Tibial nerve (tissue), 4 donors: ENCODE results near the gene LRRC17. TPM values are rescaled to one million over a fixed set of nuclear protein-coding genes. Genes with fewer than 3 reads are reported as not detected.
"Not testable (repeated sequence)": the region's sequence is repeated elsewhere in the genome, so short reads cannot be mapped to it uniquely, and the experiment has no call there.

Experiments
- DNase-seq, 2 donors: peaks; one replicate each; pipeline ENCODE4 v3.0.0-alpha.2; 2019; ENCODE audit warnings: low spot score in 2 of 2
- H3K27ac ChIP-seq, 4 donors: fragments of 200-600 bp; sonication (generic) in 3 of 4; one replicate each; pipeline ENCODE4 v1.5.1; 2017 to 2019; ENCODE audit warnings: mild to moderate bottlenecking in 1 of 4
- H3K27me3 ChIP-seq, 2 donors: fragments of 200-600 bp; sonication (generic) in 1 of 2; one replicate each; pipeline versions ENCODE4 v1.5.1 to v1.6.0; 2017 to 2019
- H3K36me3 ChIP-seq, 3 donors: fragments of 200-600 bp; sonication (generic); one replicate each; pipeline ENCODE4 v1.5.1; 2018 to 2019
- H3K4me1 ChIP-seq, 4 donors: fragments of 200-600 bp; sonication (generic) in 3 of 4; one replicate each; pipeline ENCODE4 v1.5.1; 2017 to 2019
- H3K4me3 ChIP-seq, 4 donors: fragments of 200-600 bp; sonication (generic) in 3 of 4; one replicate each; pipeline ENCODE4 v1.5.1; 2017 to 2019; ENCODE audit warnings: mild to moderate bottlenecking in 1 of 4, moderate library complexity in 1 of 4
- H3K9me3 ChIP-seq, 4 donors: fragments of 200-600 bp; sonication (generic) in 3 of 4; one replicate each; pipeline ENCODE4 v1.5.1; 2017 to 2019
- EP300 ChIP-seq, 2 donors: sonication (generic); formaldehyde crosslinking; IDR thresholded peaks; one replicate each; pipeline ENCODE4 v1.6.1; 2017; ENCODE audit warnings: antibody characterized with exemption in 2 of 2, mild to moderate bottlenecking in 1 of 2
- POLR2A ChIP-seq, 2 donors: fragments of 450-650 bp; IDR thresholded peaks; one replicate each; pipeline ENCODE4 v1.6.1; 2017; ENCODE audit warnings: antibody characterized with exemption in 2 of 2, mild to moderate bottlenecking in 2 of 2, moderate library complexity in 2 of 2
- WGBS, 2 donors: methylation state at CpG; one replicate each; pipeline ENCODE4 v1.1.5; 2018; 5-methylcytosine and 5-hydroxymethylcytosine counted together
- total RNA-seq, 4 donors: library from RNA; depleted of rRNA; stranded (reverse); fragments of >200 nt; gene quantifications; one replicate each; pipeline ENCODE4 v1.1.0, GENCODE V29; 2016
- TF ChIP-seq, protein P1 (sequence below), 5 experiments: fragments of 200-600 bp in 3 of 5; fragments of 450-650 bp in 2 of 5; sonication (generic) in 3 of 5; IDR thresholded peaks; one replicate each; pipeline ENCODE4 v1.5.1; 2016 to 2019; ENCODE audit warnings: antibody characterized with exemption in 5 of 5, mild to moderate bottlenecking in 3 of 5, moderate library complexity in 2 of 5

Gene LRRC17
- total RNA-seq, 4 donors from 2014 or later, result 1.7 to 9.0 (median 2.6) TPM

DNA sequence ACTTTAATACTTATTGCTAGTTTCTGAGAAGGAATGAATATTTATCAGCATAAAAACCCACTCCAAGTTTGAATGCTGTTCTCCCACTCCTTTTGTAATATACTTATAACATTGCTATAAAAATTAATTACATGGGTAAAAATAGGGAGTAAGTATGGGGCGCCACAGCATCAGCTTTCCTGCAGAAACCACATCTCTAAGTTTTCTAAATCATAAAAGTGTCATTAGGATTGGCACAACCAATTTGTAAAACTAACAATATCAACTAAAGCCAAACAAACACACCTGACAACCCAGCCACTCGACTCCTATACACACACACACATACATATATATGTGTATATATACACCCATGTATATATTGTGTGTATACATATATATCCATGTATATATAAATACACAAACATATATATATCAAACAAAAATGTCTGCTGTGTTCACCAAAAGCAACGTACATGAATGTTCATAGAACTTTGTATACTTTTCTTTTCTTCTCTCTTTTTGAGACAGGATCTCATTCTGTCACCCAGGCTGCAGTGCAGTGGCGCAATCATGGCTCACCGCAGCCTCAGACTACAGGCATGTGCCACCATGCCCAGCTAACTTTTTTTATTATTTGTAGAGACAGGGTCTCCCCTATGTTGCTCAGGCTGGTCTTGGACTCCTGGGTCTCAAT lies 14.8 kb upstream of the LRRC17 start:
- Histone ChIP-seq H3K9me3 (no peaks in the 10 kb centered on the region), H3K4me3 (no peak overlapping the region), H3K4me1 (peaks cover 0 to 45% (median 4%) of the 10 kb centered on the region in 4 donors), H3K36me3 (no peaks in the 10 kb centered on the region), H3K27ac (no peak overlapping the region), H3K27me3 (no peaks in the 10 kb centered on the region)
- 83 to 85% methylated on average over 5 of the region's 5 CpGs for WGBS, 2 donors
- DNase-seq, result no peak
- TF ChIP-seq, protein P1, sequence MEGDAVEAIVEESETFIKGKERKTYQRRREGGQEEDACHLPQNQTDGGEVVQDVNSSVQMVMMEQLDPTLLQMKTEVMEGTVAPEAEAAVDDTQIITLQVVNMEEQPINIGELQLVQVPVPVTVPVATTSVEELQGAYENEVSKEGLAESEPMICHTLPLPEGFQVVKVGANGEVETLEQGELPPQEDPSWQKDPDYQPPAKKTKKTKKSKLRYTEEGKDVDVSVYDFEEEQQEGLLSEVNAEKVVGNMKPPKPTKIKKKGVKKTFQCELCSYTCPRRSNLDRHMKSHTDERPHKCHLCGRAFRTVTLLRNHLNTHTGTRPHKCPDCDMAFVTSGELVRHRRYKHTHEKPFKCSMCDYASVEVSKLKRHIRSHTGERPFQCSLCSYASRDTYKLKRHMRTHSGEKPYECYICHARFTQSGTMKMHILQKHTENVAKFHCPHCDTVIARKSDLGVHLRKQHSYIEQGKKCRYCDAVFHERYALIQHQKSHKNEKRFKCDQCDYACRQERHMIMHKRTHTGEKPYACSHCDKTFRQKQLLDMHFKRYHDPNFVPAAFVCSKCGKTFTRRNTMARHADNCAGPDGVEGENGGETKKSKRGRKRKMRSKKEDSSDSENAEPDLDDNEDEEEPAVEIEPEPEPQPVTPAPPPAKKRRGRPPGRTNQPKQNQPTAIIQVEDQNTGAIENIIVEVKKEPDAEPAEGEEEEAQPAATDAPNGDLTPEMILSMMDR (IDR thresholded peaks at IDR 0.05), result no peak
- TF ChIP-seq POLR2A (IDR thresholded peaks at IDR 0.05) (no peak), EP300 (IDR thresholded peaks at IDR 0.05) (no peak)

- Histone ChIP-seq H3K27ac (no peak overlapping the region), H3K4me3 (no peak overlapping the region), H3K9me3 (no peaks in the 10 kb centered on the region), H3K36me3 (no peaks in the 10 kb centered on the region), H3K27me3 (no peaks in the 10 kb centered on the region), H3K4me1 (peaks cover 0 to 43% (median 2%) of the 10 kb centered on the region in 4 donors)
- no peak for DNase-seq
- WGBS, 2 donors, result 78 to 84% methylated on average over 5 of the region's 5 CpGs
- TF ChIP-seq, protein P1 (IDR thresholded peaks at IDR 0.05), result no peak
- TF ChIP-seq EP300 (IDR thresholded peaks at IDR 0.05), result no peak
- no peak for TF ChIP-seq POLR2A (IDR thresholded peaks at IDR 0.05)
Measured at GRCh38 chr7:102898532-102898859, 14.3 kb upstream of the LRRC17 start.

DNA sequence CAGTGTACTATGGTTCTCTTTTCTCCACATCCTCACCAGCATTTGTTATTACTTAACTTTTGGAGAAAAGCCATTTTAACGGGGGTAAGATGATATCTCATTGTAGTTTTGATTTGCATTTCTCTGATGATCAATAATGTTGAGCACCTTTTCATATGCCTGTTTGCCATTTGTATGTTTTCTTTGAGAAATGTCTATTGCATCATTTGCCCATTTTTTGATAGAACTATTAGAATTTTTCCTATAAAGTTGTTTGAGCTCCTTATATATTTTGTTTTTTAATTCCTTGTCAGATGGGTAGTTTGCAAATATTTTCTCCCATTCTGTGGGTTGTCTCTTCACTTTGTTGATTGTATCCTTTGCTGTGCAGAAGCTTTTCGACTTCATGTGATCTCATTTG lies 10.7 kb upstream of the LRRC17 start:
- not testable (repeated sequence) for H3K27ac ChIP-seq, DNase-seq, H3K4me3 ChIP-seq, H3K36me3 ChIP-seq, H3K9me3 ChIP-seq, H3K27me3 ChIP-seq
- H3K4me1 ChIP-seq, result peaks cover 0 to 16% (median 0%) of the 10 kb centered on the region in 4 donors
- 85 to 88% methylated on average over 2 of the region's 2 CpGs for WGBS, 2 donors

- DNase-seq, H3K36me3 ChIP-seq, H3K27me3 ChIP-seq, H3K27ac ChIP-seq, H3K9me3 ChIP-seq, H3K4me3 ChIP-seq, H3K4me1 ChIP-seq: not testable (repeated sequence)
- 100% methylated on average over 1 of the region's 1 CpG for WGBS, 2 donors
Measured at GRCh38 chr7:102903576-102903975, 9.2 kb upstream of the LRRC17 start.

GRCh38 chr7:102908676-102909075 lies 4.1 kb upstream of the LRRC17 start:
- no peak overlapping the region for H3K27ac ChIP-seq
- no peak for DNase-seq
- TF ChIP-seq, protein P1 (IDR thresholded peaks at IDR 0.05), result no peak
- TF ChIP-seq EP300 (IDR thresholded peaks at IDR 0.05) (no peak), POLR2A (IDR thresholded peaks at IDR 0.05) (no peak)
- peaks cover 0 to 5% (median 0%) of the 10 kb centered on the region in 3 donors for H3K36me3 ChIP-seq
- no peaks in the 10 kb centered on the region for H3K27me3 ChIP-seq
- H3K4me1 ChIP-seq, result peaks cover 0 to 13% (median 0%) of the 10 kb centered on the region in 4 donors
- no peak overlapping the region for H3K4me3 ChIP-seq
- peaks cover 0 to 6% (median 0%) of the 10 kb centered on the region in 4 donors for H3K9me3 ChIP-seq

DNA sequence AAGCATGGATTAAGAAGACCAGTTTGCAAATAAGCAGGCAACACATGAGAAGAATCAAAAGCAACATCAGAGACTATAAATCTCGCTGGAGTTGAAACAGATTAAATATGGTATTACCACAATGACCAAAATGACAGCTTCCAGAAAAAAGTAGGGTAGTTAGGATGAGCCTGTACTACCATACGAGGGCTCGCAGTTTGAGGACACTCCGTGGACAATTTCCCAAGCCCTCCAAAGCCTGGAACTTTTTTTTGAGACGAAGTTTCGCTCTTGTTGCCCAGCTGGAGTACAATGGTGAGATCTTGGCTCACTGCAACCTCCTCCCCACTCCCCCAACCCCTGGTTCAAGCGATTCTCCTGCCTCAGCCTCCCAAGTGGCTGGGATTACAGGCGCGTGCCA lies 1.0 kb downstream of the LRRC17 start:
- DNase-seq, result no peak
- TF ChIP-seq POLR2A (IDR thresholded peaks at IDR 0.05), result no peak
- TF ChIP-seq, protein P1 (IDR thresholded peaks at IDR 0.05), result no peak
- TF ChIP-seq EP300 (IDR thresholded peaks at IDR 0.05), result no peak
- H3K4me1 ChIP-seq, result peaks cover 0 to 27% (median 0%) of the 10 kb centered on the region in 4 donors
- peak overlapping the region in 2 of 4 donors; percentile 10 to 21 for H3K4me3 ChIP-seq
- H3K36me3 ChIP-seq, result peaks cover 0 to 5% (median 0%) of the 10 kb centered on the region in 3 donors
- H3K27me3 ChIP-seq, result no peaks in the 10 kb centered on the region
- no peaks in the 10 kb centered on the region for H3K9me3 ChIP-seq
- WGBS, 2 donors, result 79 to 83% methylated on average over 9 of the region's 9 CpGs
- peak overlapping the region in 1 of 4 donors; percentile 46 for H3K27ac ChIP-seq
